Testis (tissue), 3 donors: Measurements from ENCODE around the gene OR4L1. TPM values are rescaled to one million over a fixed set of nuclear protein-coding genes. Genes with fewer than 3 reads are reported as not detected.
A peak's percentile ranks its signal among the peaks of the same experiment; 100 is the strongest.
"Not testable (repeated sequence)": the region's sequence is repeated elsewhere in the genome, so short reads cannot be mapped to it uniquely, and the experiment has no call there.

Experiments
- DNase-seq: peaks from one replicate; pipeline ENCODE4 v3.0.0-alpha.2; 2019
- H3K27ac ChIP-seq, 2 donors: fragments of 200-600 bp; sonication (generic); one replicate each; pipeline ENCODE4 v1.5.1; 2019
- H3K27me3 ChIP-seq: fragments of 200-600 bp; sonication (generic); one replicate; pipeline ENCODE4 v1.5.1; 2019
- H3K36me3 ChIP-seq: fragments of 200-600 bp; sonication (generic); one replicate; pipeline ENCODE4 v1.5.1; 2017; ENCODE audit warnings: low read depth; ENCODE audit errors: missing control alignments
- H3K4me1 ChIP-seq: fragments of 200-600 bp; sonication (generic); one replicate; pipeline ENCODE4 v1.5.1; 2019
- H3K4me3 ChIP-seq, 2 donors: fragments of 200-600 bp; sonication (generic); one replicate each; pipeline ENCODE4 v1.5.1; 2017 to 2019
- H3K9me3 ChIP-seq: fragments of 200-600 bp; sonication (generic); one replicate; pipeline ENCODE4 v1.5.1; 2017
- POLR2A ChIP-seq: fragments of 450-650 bp; IDR thresholded peaks from one replicate; pipeline ENCODE4 v1.6.1; 2017; ENCODE audit warnings: antibody characterized with exemption, mild to moderate bottlenecking, moderate library complexity
- WGBS, 2 donors: methylation state at CpG; one replicate each; pipeline ENCODE4 v1.1.5; 2018; 5-methylcytosine and 5-hydroxymethylcytosine counted together
- intact Hi-C: fragments of 100-400 bp; cut with DNase I; formaldehyde crosslinking; loops from one replicate; pipeline ENCODE4 v1.15.1; 2023; ENCODE audit warnings: low total_unique reads
- polyA plus RNA-seq: library from polyadenylated mRNA; stranded (reverse); fragments of 350-450 nt; fragmentation: Illumina TruSeq; extraction: RNeasy Lipid Tissue Mini Kit (QIAGEN cat#74804); gene quantifications from one replicate; pipeline ENCODE4 v1.2.3, GENCODE V29; 2014; ENCODE audit warnings: low read depth, low replicate concordance; ENCODE audit not compliant: insufficient read depth
- total RNA-seq, 2 donors: library from RNA; depleted of rRNA; stranded (reverse); fragments of >200 nt; gene quantifications; one replicate each; pipeline ENCODE4 v1.2.3, GENCODE V29; 2016
- TF ChIP-seq, protein P1 (sequence below), 3 experiments: fragments of 450-650 bp in 2 of 3; fragments of 200-600 bp in 1 of 3; sonication (generic) in 1 of 3; IDR thresholded peaks; one replicate each; pipeline ENCODE4 v1.5.1; 2016 to 2019; ENCODE audit warnings: antibody characterized with exemption in 3 of 3, mild to moderate bottlenecking in 2 of 3, moderate library complexity in 1 of 3

Gene OR4L1
- total and polyA plus RNA-seq, 3 donors from 2014 or later = not detected

DNA sequence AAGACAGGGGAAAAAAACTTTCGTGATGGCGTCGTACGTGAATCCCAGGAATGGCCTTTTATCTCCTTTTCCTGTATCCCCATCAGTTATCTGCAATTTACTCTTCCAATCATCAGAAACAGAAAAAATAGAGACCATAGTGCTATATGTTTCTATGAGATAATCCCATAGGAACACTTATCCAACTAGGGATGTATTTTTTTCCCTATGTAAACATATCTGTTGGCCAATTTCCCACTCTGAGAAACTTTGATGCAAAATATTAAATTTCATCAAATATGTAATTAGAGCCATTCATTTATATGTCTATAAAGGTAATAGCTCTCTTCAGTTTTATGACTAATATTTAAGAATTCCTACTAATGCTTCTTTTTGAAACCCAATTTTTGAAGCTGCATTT lies 23.9 kb upstream of the OR4L1 start, which contains the start of gene OR4K13:
TSS of gene OR4K13 (minus strand) at position 101 of the 400 bp plus-strand sequence. CDS start 1,280 bp downstream, outside the sequence.
- Histone ChIP-seq H3K4me1 (no peaks in the 10 kb centered on the region), H3K4me3 (no peak within 1 kb of the TSS), H3K36me3 (no peaks in the 10 kb centered on the region), H3K27ac (no peak within 1 kb of the TSS), H3K27me3 (no peaks in the 10 kb centered on the region), H3K9me3 (no peaks in the 10 kb centered on the region)
- intact Hi-C loops = no loop called here
- DNase-seq = no peak
- 94 to 97% methylated on average over 4 of the region's 4 CpGs for WGBS, 2 donors
- TF ChIP-seq POLR2A = no peak
- TF ChIP-seq, protein P1, sequence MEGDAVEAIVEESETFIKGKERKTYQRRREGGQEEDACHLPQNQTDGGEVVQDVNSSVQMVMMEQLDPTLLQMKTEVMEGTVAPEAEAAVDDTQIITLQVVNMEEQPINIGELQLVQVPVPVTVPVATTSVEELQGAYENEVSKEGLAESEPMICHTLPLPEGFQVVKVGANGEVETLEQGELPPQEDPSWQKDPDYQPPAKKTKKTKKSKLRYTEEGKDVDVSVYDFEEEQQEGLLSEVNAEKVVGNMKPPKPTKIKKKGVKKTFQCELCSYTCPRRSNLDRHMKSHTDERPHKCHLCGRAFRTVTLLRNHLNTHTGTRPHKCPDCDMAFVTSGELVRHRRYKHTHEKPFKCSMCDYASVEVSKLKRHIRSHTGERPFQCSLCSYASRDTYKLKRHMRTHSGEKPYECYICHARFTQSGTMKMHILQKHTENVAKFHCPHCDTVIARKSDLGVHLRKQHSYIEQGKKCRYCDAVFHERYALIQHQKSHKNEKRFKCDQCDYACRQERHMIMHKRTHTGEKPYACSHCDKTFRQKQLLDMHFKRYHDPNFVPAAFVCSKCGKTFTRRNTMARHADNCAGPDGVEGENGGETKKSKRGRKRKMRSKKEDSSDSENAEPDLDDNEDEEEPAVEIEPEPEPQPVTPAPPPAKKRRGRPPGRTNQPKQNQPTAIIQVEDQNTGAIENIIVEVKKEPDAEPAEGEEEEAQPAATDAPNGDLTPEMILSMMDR (IDR thresholded peaks at IDR 0.05) = no peak

DNA sequence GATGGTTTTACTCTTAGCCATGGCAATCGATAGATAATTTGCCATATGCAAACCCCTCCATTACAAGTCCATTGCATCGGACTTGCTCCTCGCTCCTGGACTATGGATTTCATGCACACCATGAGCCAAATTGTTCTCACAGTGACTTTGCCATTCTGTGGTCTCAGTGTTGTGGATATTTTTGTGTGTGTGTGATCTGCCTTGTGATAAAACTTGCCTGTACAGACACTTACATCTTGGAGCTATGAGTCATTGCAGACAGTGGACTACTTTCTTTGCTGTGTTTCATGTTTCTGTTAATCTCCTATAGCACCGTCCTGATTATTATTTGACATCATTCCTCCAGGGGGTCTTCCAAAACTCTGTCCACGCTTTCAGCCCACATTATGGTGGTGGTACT lies 15.6 kb upstream of the OR4L1 start:
- no peak for DNase-seq
- 74 to 84% methylated on average over 4 to 5 of the region's 5 CpGs for WGBS, 2 donors
- no peak overlapping the region for H3K4me3 ChIP-seq
- no peak for TF ChIP-seq POLR2A
- TF ChIP-seq, protein P1 (IDR thresholded peaks at IDR 0.05) = no peak
- intact Hi-C loops = no loop called here
- no peaks in the 10 kb centered on the region for H3K9me3 ChIP-seq
- no peaks in the 10 kb centered on the region for H3K4me1 ChIP-seq
- H3K36me3 ChIP-seq = no peaks in the 10 kb centered on the region
- no peaks in the 10 kb centered on the region for H3K27me3 ChIP-seq
- H3K27ac ChIP-seq = no peak overlapping the region

DNA sequence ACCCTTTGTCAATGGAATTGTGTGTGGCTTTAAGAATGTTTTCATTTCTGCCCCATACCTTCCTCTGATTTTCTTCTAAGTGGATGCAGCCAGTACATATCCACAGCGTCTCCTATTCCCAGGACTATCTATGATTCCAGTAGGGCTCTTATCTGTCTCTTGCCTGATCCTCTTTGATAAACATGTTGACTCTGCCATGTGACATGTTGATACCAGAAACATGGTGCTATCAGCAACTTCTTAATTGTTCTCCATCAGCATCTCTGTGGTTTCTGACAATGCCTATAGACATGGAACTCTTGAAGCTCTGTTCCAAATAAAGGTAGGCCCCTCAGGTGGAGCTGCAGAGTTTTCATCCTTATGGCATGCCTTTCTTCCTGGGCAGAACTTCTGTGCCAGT lies 11.6 kb upstream of the OR4L1 start:
- DNase-seq = no peak
- Histone ChIP-seq H3K4me3 (no peak overlapping the region), H3K27me3 (no peaks in the 10 kb centered on the region), H3K27ac (no peak overlapping the region), H3K36me3 (no peaks in the 10 kb centered on the region), H3K9me3 (no peaks in the 10 kb centered on the region), H3K4me1 (no peaks in the 10 kb centered on the region)
- intact Hi-C loops = no loop called here
- 62 to 69% methylated on average over 1 of the region's 1 CpG for WGBS, 2 donors
- TF ChIP-seq, protein P1 (IDR thresholded peaks at IDR 0.05) = no peak
- no peak for TF ChIP-seq POLR2A

DNA sequence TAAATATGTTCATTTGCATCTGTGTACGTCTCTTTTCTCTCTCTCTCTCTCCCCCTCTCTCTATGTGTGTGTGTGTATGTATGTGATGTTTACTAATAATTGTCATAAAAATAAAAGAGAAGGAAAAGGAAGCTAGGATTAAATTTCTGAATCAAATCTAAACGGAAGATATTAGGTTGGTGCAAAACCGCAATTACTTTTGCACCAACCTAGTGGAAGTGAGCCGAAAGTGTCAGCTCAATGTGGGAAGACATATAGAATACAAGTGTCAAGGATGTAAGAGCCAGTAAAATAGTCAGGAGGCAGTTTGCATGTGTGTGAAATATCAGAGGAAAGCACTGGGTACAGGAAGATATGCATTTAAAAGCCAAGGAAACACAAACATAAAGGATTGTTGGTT lies 32.2 kb downstream of the OR4L1 start:
- no peaks in the 10 kb centered on the region for H3K4me1 ChIP-seq
- no peaks in the 10 kb centered on the region for H3K27me3 ChIP-seq
- TF ChIP-seq, protein P1 (IDR thresholded peaks at IDR 0.05) = no peak
- TF ChIP-seq POLR2A = no peak
- no peak overlapping the region for H3K4me3 ChIP-seq
- intact Hi-C loops = no loop called here
- WGBS, 2 donors = 36 to 54% methylated on average over 4 of the region's 4 CpGs
- no peak for DNase-seq
- no peaks in the 10 kb centered on the region for H3K9me3 ChIP-seq
- no peak overlapping the region for H3K27ac ChIP-seq
- H3K36me3 ChIP-seq = no peaks in the 10 kb centered on the region

DNA sequence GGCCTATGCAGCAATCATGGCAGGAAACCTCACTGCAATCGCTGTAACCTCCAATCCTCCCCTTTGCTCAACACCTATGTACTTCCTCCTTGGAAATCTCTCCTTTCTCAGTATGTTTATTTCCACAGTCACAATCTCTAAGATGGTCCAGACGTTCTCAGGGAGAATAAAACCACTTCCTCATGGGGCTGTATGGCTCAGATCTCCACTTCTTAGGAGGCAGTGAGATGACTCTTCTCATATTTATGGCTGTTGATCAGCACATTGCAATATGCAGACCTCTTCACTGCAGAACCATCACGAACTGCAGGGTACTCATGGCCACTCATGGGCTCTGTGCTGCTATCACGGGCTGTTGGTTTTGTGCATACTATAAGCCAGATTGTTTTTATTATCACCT lies 33.6 kb downstream of the OR4L1 start:
- 34 to 47% methylated on average over 4 of the region's 4 CpGs for WGBS, 2 donors
- Histone ChIP-seq H3K9me3 (no peaks in the 10 kb centered on the region), H3K36me3 (no peaks in the 10 kb centered on the region), H3K27ac (no peak overlapping the region), H3K4me3 (no peak overlapping the region), H3K27me3 (no peaks in the 10 kb centered on the region), H3K4me1 (no peaks in the 10 kb centered on the region)
- DNase-seq = no peak
- intact Hi-C loops = no loop called here
- TF ChIP-seq POLR2A = no peak
- TF ChIP-seq, protein P1 (IDR thresholded peaks at IDR 0.05) = no peak

DNA sequence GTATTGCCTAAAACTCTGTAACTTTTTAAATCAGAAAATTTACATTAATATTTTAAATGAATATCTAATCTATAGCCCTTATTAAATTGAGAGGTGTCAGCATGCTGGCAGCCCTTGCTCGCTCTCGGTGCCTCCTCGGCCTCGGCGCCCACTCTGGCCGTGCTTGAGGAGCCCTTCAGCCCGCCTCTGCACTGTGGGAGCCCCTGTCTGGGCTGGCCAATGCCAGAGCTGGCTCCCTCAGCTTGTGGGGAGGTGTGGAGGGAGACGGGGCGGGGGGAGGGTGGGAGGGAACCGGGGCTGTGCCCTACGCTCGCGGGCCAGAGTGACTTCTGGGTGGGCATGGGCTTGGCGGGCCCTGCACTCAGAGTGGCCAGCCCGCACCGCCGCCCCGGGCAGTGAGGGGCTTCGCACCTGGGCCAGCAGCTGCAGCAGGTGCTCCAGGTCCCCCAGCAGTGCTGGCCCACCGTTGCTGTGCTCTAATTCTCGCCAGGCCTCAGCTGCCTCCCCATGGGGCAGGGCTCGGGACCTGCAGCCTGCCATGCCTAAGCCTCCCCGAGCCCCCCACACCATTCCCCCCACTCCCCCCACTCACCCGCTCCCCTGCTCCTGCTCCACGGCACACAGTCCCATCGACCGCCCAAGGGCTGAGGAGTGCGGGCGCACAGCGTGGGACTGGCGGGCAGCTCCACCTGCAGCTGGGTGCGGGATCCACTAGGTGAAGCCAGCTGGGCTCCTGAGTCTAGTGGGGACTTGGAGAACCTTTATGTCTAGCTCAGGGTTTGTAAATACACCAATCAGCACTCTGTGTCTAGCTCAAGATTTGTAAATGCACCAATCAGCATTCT lies 39.3 kb downstream of the OR4L1 start:
- 49 to 81% methylated on average over 2 to 17 of the region's 32 CpGs for WGBS, 2 donors
- H3K9me3 ChIP-seq, DNase-seq, H3K36me3 ChIP-seq, intact Hi-C loops, H3K27me3 ChIP-seq, H3K27ac ChIP-seq, H3K4me1 ChIP-seq: not testable (repeated sequence)
- H3K4me3 ChIP-seq = peak overlapping the region; percentile 8 to 40
